GM12864 (cell line): Measurements from ENCODE around the gene ABHD2.

Experiments
- DNase-seq: peaks from one replicate; pipeline ENCODE4 v3.0.0-alpha.2; 2011; ENCODE audit warnings: low read depth
- H3K4me3 ChIP-seq: 2 replicates; pipeline ENCODE4 v1.5.1; 2011; ENCODE audit warnings: mild to moderate bottlenecking, low read depth, low read length, control low read depth
- TF ChIP-seq, protein P1 (sequence below): IDR thresholded peaks from 2 replicates; pipeline ENCODE4 v1.5.1; 2011; ENCODE audit warnings: low read depth, mild to moderate bottlenecking, moderate library complexity, low read length, control low read depth, inconsistent platforms; ENCODE audit errors: missing control alignments

The ABHD2 gene

DNA sequence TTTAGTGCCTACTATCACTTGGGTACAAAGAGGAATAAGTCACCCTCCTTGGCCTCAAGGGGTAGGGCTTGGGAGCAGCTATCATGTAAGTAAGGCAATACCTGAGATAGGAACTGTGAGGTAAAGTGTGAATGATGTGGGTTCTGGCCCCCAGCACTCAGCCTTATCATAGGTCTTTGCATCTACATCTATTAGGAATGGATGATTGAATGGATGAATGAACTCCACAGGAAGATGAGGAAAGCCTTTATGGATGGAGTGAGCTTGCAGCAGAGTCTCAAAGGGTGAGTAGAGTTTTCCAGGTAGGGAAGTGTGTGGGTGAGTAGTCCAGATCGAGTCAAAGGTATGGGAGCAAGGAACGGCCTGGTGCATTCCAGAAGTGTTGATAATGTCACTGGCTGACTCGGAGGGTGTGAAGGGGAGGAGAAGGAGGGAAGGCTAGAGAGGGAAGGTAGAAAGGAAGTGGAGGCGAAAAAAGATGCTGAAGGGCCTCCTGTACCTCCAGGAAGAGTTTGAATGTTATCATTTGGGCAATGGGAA is 13.1 kb upstream of the ABHD2 start:
- DNase-seq = no peak
- H3K4me3 ChIP-seq = no peak overlapping the region
- TF ChIP-seq, protein P1, sequence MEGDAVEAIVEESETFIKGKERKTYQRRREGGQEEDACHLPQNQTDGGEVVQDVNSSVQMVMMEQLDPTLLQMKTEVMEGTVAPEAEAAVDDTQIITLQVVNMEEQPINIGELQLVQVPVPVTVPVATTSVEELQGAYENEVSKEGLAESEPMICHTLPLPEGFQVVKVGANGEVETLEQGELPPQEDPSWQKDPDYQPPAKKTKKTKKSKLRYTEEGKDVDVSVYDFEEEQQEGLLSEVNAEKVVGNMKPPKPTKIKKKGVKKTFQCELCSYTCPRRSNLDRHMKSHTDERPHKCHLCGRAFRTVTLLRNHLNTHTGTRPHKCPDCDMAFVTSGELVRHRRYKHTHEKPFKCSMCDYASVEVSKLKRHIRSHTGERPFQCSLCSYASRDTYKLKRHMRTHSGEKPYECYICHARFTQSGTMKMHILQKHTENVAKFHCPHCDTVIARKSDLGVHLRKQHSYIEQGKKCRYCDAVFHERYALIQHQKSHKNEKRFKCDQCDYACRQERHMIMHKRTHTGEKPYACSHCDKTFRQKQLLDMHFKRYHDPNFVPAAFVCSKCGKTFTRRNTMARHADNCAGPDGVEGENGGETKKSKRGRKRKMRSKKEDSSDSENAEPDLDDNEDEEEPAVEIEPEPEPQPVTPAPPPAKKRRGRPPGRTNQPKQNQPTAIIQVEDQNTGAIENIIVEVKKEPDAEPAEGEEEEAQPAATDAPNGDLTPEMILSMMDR = no peak

- no peak for DNase-seq
- TF ChIP-seq, protein P1 = no peak
- H3K4me3 ChIP-seq = no peak overlapping the region
These were observed 12.4 kb upstream of the ABHD2 start for GRCh38 chr15:89075846-89076245.

DNA sequence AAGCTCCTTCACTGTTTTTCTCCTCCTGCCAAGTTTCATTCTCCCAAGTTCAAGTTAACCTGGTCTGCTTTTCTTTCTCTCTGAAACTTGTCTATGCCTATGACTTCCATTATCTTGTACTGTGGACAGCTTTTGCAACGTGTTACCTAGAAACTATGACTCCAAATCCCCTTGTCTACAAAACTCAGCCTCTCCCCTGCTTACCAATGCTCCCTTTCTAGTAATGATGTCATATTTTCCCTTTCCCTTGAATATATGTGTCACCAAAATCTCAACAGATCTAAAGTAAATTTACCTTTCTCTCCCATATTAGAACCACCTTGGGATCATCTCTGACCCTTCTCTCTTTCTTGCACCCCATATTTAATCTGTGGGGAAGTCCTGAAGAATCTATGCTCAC is 10.5 kb upstream of the ABHD2 start:
- no peak overlapping the region for H3K4me3 ChIP-seq
- TF ChIP-seq, protein P1 = no peak
- DNase-seq = no peak

GRCh38 chr15:89078851-89079810 is 9.1 kb upstream of the ABHD2 start:
- H3K4me3 ChIP-seq = no peak overlapping the region
- DNase-seq = no peak
- TF ChIP-seq, protein P1 = no peak

GRCh38 chr15:89081878-89082277 is 6.4 kb upstream of the ABHD2 start:
- TF ChIP-seq, protein P1 = no peak
- no peak overlapping the region for H3K4me3 ChIP-seq
- DNase-seq = no peak

GRCh38 chr15:89083246-89083645 is 5.0 kb upstream of the ABHD2 start:
- TF ChIP-seq, protein P1 = no peak
- H3K4me3 ChIP-seq = no peak overlapping the region

More at GRCh38 chr15:89083246-89083645, 5.0 kb upstream of the ABHD2 start:
- no peak for DNase-seq
